Body of pancreas (tissue), 4 donors: ENCODE data around the gene POLR2J.

Source experiments
- CTCF ChIP-seq, 7 experiments: fragments of 450-650 bp in 4 of 7; fragments of 200-600 bp in 3 of 7; sonication (generic) in 3 of 7; IDR thresholded peaks; one replicate each; pipeline ENCODE4 v1.5.1; 2016 to 2019; ENCODE audit warnings: antibody characterized with exemption in 7 of 7
- POLR2A ChIP-seq, 3 donors: fragments of 450-650 bp; IDR thresholded peaks; one replicate each; pipeline ENCODE4 v1.6.1; 2016; ENCODE audit warnings: antibody characterized with exemption in 3 of 3, mild to moderate bottlenecking in 2 of 3

GRCh38 chr7:102466097-102466496 is 12.6 kb downstream of the POLR2J start:
- TF ChIP-seq CTCF (IDR thresholded peaks at IDR 0.05) = no peak
- no peak for TF ChIP-seq POLR2A (IDR thresholded peaks at IDR 0.05)
